ENCODE measurements around the gene DIAPH2. TPM values are rescaled to one million over a fixed set of nuclear protein-coding genes. Genes with fewer than 3 reads are reported as not detected.
"Not testable (repeated sequence)": the region's sequence is repeated elsewhere in the genome, so short reads cannot be mapped to it uniquely, and the experiment has no call there.

Gene DIAPH2
- total RNA-seq, 1 donor from 2014 or later, result 32.9 TPM

- intact Hi-C loops (cut with DNase I), result no loop called here
- no peak overlapping the region for H3K27ac ChIP-seq
- H3K4me3 ChIP-seq, result no peak overlapping the region
- peak; percentile 34 for ATAC-seq
- H3K4me1 ChIP-seq, result no peaks in the 10 kb centered on the region
- no peaks in the 10 kb centered on the region for H3K36me3 ChIP-seq
- no peak for TF ChIP-seq CTCF (IDR thresholded peaks at IDR 0.05)
- H3K27me3 ChIP-seq, result no peaks in the 10 kb centered on the region
- no peaks in the 10 kb centered on the region for H3K9me3 ChIP-seq
- DNase-seq, result no peak
These were observed 45.4 kb downstream of the DIAPH2 start for GRCh38 chrX:96729868-96730643.

GRCh38 chrX:96731000-96731399 lies 46.4 kb downstream of the DIAPH2 start:
- DNase-seq; H3K36me3 ChIP-seq; H3K4me3 ChIP-seq; H3K27me3 ChIP-seq; H3K27ac ChIP-seq; H3K9me3 ChIP-seq; H3K4me1 ChIP-seq; intact Hi-C loops (cut with DNase I); ATAC-seq: not testable (repeated sequence)

- no peak for ATAC-seq
- no peak for TF ChIP-seq CTCF (IDR thresholded peaks at IDR 0.05)
- no peaks in the 10 kb centered on the region for H3K4me1 ChIP-seq
These were observed 58.9 kb downstream of the DIAPH2 start for GRCh38 chrX:96743367-96744073.

GRCh38 chrX:96752781-96753180 lies 68.1 kb downstream of the DIAPH2 start:
- Histone ChIP-seq H3K27me3 (no peaks in the 10 kb centered on the region), H3K4me3 (no peak overlapping the region), H3K36me3 (no peaks in the 10 kb centered on the region), H3K9me3 (no peaks in the 10 kb centered on the region), H3K4me1 (no peaks in the 10 kb centered on the region), H3K27ac (no peak overlapping the region)
- intact Hi-C loops (cut with DNase I), result no loop called here
- ATAC-seq, result peak; percentile 83
- DNase-seq, result no peak
- TF ChIP-seq CTCF (IDR thresholded peaks at IDR 0.05), result no peak

More at GRCh38 chrX:96743367-96744073, 58.9 kb downstream of the DIAPH2 start:
- no peak overlapping the region for H3K27ac ChIP-seq
- intact Hi-C loops (cut with DNase I), result no loop called here
- H3K4me3 ChIP-seq, result no peak overlapping the region
- H3K9me3 ChIP-seq, result no peaks in the 10 kb centered on the region
- H3K27me3 ChIP-seq, result no peaks in the 10 kb centered on the region
- no peaks in the 10 kb centered on the region for H3K36me3 ChIP-seq
- no peak for DNase-seq

GRCh38 chrX:96753230-96753629 lies 68.6 kb downstream of the DIAPH2 start:
- DNase-seq (no peak), ATAC-seq (peak; percentile 43)
- H3K9me3 ChIP-seq, result no peaks in the 10 kb centered on the region
- peaks cover 3% of the 10 kb centered on the region for H3K36me3 ChIP-seq
- no peak for TF ChIP-seq CTCF (IDR thresholded peaks at IDR 0.05)
- intact Hi-C loops (cut with DNase I), result no loop called here
- H3K27me3 ChIP-seq, result no peaks in the 10 kb centered on the region
- no peak overlapping the region for H3K4me3 ChIP-seq
- no peaks in the 10 kb centered on the region for H3K4me1 ChIP-seq
- H3K27ac ChIP-seq, result no peak overlapping the region

- ATAC-seq (no peak), DNase-seq (no peak)
- Histone ChIP-seq H3K9me3 (no peaks in the 10 kb centered on the region), H3K4me1 (no peaks in the 10 kb centered on the region), H3K36me3 (peaks cover 8% of the 10 kb centered on the region), H3K27ac (no peak overlapping the region), H3K4me3 (no peak overlapping the region), H3K27me3 (no peaks in the 10 kb centered on the region)
- TF ChIP-seq CTCF (IDR thresholded peaks at IDR 0.05), result no peak
- intact Hi-C loops (cut with DNase I), result no loop called here
These were observed 71.8 kb downstream of the DIAPH2 start for GRCh38 chrX:96756491-96756890.
